Kidney epithelial cell (primary cell): Measurements from ENCODE around the gene PRMT2. TPM values are rescaled to one million over a fixed set of nuclear protein-coding genes. Genes with fewer than 3 reads are reported as not detected.
"Not testable (repeated sequence)": the region's sequence is repeated elsewhere in the genome, so short reads cannot be mapped to it uniquely, and the experiment has no call there.

Experiments used
- DNase-seq: peaks from one replicate; pipeline ENCODE4 v3.0.0-alpha.2; 2010; ENCODE audit warnings: low read depth
- H3K27me3 ChIP-seq: 2 replicates; pipeline ENCODE4 v1.6.0; 2011; ENCODE audit warnings: low read length; ENCODE audit not compliant: control insufficient read depth, insufficient read depth
- H3K36me3 ChIP-seq: 2 replicates; pipeline ENCODE4 v1.5.1; 2011; ENCODE audit warnings: low read length; ENCODE audit not compliant: control insufficient read depth, insufficient read depth
- H3K4me3 ChIP-seq: 2 replicates; pipeline ENCODE4 v1.5.1; 2011; ENCODE audit warnings: low read depth, mild to moderate bottlenecking, control low read depth, low read length
- CTCF ChIP-seq: IDR thresholded peaks from 2 replicates; pipeline ENCODE4 v1.5.1; 2011; ENCODE audit warnings: mild to moderate bottlenecking, moderate library complexity, low read length, control low read depth, inconsistent platforms; ENCODE audit not compliant: insufficient read depth, poor library complexity, severe bottlenecking
- total RNA-seq: library from RNA; depleted of rRNA; stranded (reverse); fragments of >200 nt; gene quantifications from 2 replicates; pipeline ENCODE4 v1.2.3, GENCODE V29; 2015

PRMT2 gene
- total RNA-seq, 1 donor from 2014 or later, result 66.7 TPM

- Histone ChIP-seq H3K36me3 (no peaks in the 10 kb centered on the region), H3K27me3 (no peaks in the 10 kb centered on the region), H3K4me3 (no peak overlapping the region)
- no peak for TF ChIP-seq CTCF
- DNase-seq, result no peak
Observed at GRCh38 chr21:46624050-46624449, 11.4 kb upstream of the PRMT2 start.

- no peak for DNase-seq
- no peak for TF ChIP-seq CTCF
- Histone ChIP-seq H3K36me3 (no peaks in the 10 kb centered on the region), H3K27me3 (no peaks in the 10 kb centered on the region), H3K4me3 (no peak overlapping the region)
Observed at GRCh38 chr21:46625759-46626158, 9.7 kb upstream of the PRMT2 start.

- TF ChIP-seq CTCF, result no peak
- H3K4me3 ChIP-seq, result no peak overlapping the region
Observed at GRCh38 chr21:46626536-46626935, 8.9 kb upstream of the PRMT2 start.

GRCh38 chr21:46626975-46627501, 8.4 kb upstream of the PRMT2 start:
- no peak for DNase-seq
- no peak for TF ChIP-seq CTCF

More at GRCh38 chr21:46626536-46626935, 8.9 kb upstream of the PRMT2 start:
- DNase-seq, result no peak
- Histone ChIP-seq H3K27me3 (no peaks in the 10 kb centered on the region), H3K36me3 (no peaks in the 10 kb centered on the region)

GRCh38 chr21:46627726-46628125, 7.7 kb upstream of the PRMT2 start:
- H3K4me3 ChIP-seq, result no peak overlapping the region
- TF ChIP-seq CTCF, result no peak
- H3K36me3 ChIP-seq, result no peaks in the 10 kb centered on the region
- DNase-seq, result no peak
- H3K27me3 ChIP-seq, result no peaks in the 10 kb centered on the region

More at GRCh38 chr21:46626975-46627501, 8.4 kb upstream of the PRMT2 start:
- Histone ChIP-seq H3K27me3 (no peaks in the 10 kb centered on the region), H3K4me3 (no peak overlapping the region), H3K36me3 (no peaks in the 10 kb centered on the region)

GRCh38 chr21:46628868-46629267, 6.6 kb upstream of the PRMT2 start:
- no peak for DNase-seq
- H3K27me3 ChIP-seq, result no peaks in the 10 kb centered on the region
- no peak for TF ChIP-seq CTCF
- no peak overlapping the region for H3K4me3 ChIP-seq
- no peaks in the 10 kb centered on the region for H3K36me3 ChIP-seq

- H3K27me3 ChIP-seq, H3K36me3 ChIP-seq, H3K4me3 ChIP-seq, DNase-seq: not testable (repeated sequence)
Observed at GRCh38 chr21:46630915-46631314, 4.6 kb upstream of the PRMT2 start.
